ENCODE results near the gene PRLH. TPM values are rescaled to one million over a fixed set of nuclear protein-coding genes. Genes with fewer than 3 reads are reported as not detected.

Gene PRLH
- total RNA-seq, 2 donors from 2014 or later: not detected

GRCh38 chr2:237546876-237547395 lies 19.4 kb upstream of the PRLH start:
- H3K4me1 ChIP-seq: no peaks in the 10 kb centered on the region
- no peaks in the 10 kb centered on the region for H3K9me3 ChIP-seq
- no peaks in the 10 kb centered on the region for H3K36me3 ChIP-seq
- no peak overlapping the region for H3K27ac ChIP-seq
- intact Hi-C loops (cut with DNase I): no loop called here
- no peak overlapping the region for H3K4me3 ChIP-seq
- DNase-seq: no peak
- no peak overlapping the region for H3K9ac ChIP-seq (ENCODE audit: low read depth in 2 of 2, low read length in 2 of 2)
- TF ChIP-seq, protein P1, sequence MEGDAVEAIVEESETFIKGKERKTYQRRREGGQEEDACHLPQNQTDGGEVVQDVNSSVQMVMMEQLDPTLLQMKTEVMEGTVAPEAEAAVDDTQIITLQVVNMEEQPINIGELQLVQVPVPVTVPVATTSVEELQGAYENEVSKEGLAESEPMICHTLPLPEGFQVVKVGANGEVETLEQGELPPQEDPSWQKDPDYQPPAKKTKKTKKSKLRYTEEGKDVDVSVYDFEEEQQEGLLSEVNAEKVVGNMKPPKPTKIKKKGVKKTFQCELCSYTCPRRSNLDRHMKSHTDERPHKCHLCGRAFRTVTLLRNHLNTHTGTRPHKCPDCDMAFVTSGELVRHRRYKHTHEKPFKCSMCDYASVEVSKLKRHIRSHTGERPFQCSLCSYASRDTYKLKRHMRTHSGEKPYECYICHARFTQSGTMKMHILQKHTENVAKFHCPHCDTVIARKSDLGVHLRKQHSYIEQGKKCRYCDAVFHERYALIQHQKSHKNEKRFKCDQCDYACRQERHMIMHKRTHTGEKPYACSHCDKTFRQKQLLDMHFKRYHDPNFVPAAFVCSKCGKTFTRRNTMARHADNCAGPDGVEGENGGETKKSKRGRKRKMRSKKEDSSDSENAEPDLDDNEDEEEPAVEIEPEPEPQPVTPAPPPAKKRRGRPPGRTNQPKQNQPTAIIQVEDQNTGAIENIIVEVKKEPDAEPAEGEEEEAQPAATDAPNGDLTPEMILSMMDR (IDR thresholded peaks at IDR 0.05): no peak
- no peaks in the 10 kb centered on the region for H3K27me3 ChIP-seq

DNA sequence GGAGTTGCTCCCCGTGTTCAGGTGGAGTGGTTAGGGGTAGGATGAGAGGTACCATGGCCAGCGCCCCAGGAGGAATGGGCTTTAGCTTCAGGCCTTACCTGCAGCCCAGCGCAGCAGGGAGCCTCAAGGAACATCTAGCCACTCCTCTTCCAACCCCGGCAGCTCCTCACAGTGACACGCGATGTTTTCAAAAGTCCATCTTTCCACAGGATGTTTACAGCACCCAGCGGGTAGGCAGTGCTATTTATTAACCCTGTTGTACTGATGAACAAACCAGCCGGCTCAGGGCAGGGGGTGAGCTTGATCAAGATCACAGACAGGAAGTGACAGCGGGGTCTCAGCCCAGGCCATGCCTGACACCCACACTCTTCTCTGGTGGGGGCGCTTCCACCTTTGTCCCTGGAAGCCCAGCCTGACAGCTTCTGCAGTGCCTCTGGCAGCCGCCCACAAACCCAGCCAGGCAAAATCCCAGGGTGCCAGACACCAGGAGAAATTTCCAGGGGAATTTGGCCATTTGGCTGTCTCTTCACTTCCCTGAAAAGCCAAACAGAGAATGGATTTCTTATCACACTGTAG lies 18.4 kb upstream of the PRLH start:
- Histone ChIP-seq H3K36me3 (no peaks in the 10 kb centered on the region), H3K4me3 (no peak overlapping the region), H3K27me3 (no peaks in the 10 kb centered on the region), H3K9me3 (no peaks in the 10 kb centered on the region), H3K9ac (ENCODE audit: low read depth in 2 of 2, low read length in 2 of 2) (no peak overlapping the region), H3K4me1 (no peaks in the 10 kb centered on the region), H3K27ac (no peak overlapping the region)
- intact Hi-C loops (cut with DNase I): no loop called here
- TF ChIP-seq, protein P1 (IDR thresholded peaks at IDR 0.05): no peak
- DNase-seq: no peak

DNA sequence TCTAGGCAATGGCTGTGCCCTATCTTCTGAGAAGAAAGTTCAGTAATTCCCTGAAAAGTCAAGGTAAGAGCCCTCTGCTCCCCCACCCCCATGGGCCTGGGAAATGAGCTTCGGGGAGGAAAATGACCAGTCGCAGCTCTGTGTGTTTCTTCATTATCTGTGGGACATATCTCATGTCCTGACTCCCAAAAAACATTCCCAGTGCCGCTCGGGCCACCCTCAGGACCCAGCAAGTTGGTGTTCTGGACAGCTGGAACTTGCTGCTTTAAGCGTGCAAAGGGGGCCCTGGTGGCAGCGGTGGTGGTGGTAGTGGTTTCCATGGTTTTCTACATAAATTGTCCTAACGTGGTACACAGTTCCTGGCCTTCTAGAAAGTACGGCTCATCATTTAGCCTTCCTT lies 17.2 kb upstream of the PRLH start:
- no peak overlapping the region for H3K4me3 ChIP-seq
- no peak overlapping the region for H3K27ac ChIP-seq
- no peak for DNase-seq
- peaks cover 2% of the 10 kb centered on the region for H3K36me3 ChIP-seq
- H3K9ac ChIP-seq (ENCODE audit: low read depth in 2 of 2, low read length in 2 of 2): no peak overlapping the region
- H3K27me3 ChIP-seq: no peaks in the 10 kb centered on the region
- no peaks in the 10 kb centered on the region for H3K4me1 ChIP-seq
- TF ChIP-seq, protein P1 (IDR thresholded peaks at IDR 0.05): no peak
- intact Hi-C loops (cut with DNase I): no loop called here
- H3K9me3 ChIP-seq: no peaks in the 10 kb centered on the region

- no peak overlapping the region for H3K4me3 ChIP-seq
- H3K27ac ChIP-seq: no peak overlapping the region
- TF ChIP-seq, protein P1 (IDR thresholded peaks at IDR 0.05): no peak
- H3K9me3 ChIP-seq: no peaks in the 10 kb centered on the region
- H3K4me1 ChIP-seq: no peaks in the 10 kb centered on the region
- no peaks in the 10 kb centered on the region for H3K27me3 ChIP-seq
- intact Hi-C loops (cut with DNase I): no loop called here
- peaks cover 4% of the 10 kb centered on the region for H3K36me3 ChIP-seq
- DNase-seq: no peak
- no peak overlapping the region for H3K9ac ChIP-seq (ENCODE audit: low read depth in 2 of 2, low read length in 2 of 2)
Observed at GRCh38 chr2:237549643-237550415, 16.5 kb upstream of the PRLH start.

DNA sequence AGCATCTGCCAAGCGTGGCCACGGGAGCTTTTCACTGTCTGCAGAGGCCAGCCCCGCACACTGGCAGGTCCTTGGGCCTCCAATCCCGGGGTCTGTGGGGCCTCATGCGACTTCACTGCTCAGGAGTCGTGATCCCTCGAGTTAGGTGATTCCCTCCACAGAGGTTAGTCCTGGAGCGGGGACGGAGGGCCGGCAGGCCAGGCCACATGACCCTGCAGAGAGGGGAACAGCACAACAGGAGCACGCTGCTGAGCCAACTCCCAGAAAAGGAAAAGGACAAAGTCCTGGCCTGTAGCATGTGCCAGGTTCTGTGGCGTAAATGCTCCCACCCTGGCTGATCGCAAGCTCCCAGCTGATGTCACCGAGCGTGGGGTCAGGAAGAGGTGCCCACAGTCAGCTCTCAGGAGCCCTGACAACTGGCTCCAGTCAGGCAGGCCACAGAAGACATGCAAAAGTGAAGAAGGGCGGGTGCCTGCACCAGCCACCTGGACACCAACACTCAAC lies 15.3 kb upstream of the PRLH start:
- no peak for DNase-seq
- peaks cover 4% of the 10 kb centered on the region for H3K36me3 ChIP-seq

More for the DNA sequence above, 15.3 kb upstream of the PRLH start:
- H3K27me3 ChIP-seq: no peaks in the 10 kb centered on the region
- H3K4me1 ChIP-seq: no peaks in the 10 kb centered on the region
- H3K4me3 ChIP-seq: no peak overlapping the region
- no peak overlapping the region for H3K9ac ChIP-seq (ENCODE audit: low read depth in 2 of 2, low read length in 2 of 2)
- no peak overlapping the region for H3K27ac ChIP-seq
- H3K9me3 ChIP-seq: no peaks in the 10 kb centered on the region
- intact Hi-C loops (cut with DNase I): no loop called here
- TF ChIP-seq, protein P1 (IDR thresholded peaks at IDR 0.05): no peak

All from colonic mucosa (tissue), 4 donors.